Panc1 (cell line): ENCODE measurements around the gene CEP192. TPM values are rescaled to one million over a fixed set of nuclear protein-coding genes. Genes with fewer than 3 reads are reported as not detected.

Experiments
- ATAC-seq: fragments of 200-7000 bp; cut with Tn5 transposase; 2 replicates; pipeline ENCODE4 v1.9.1; 2020; ENCODE audit warnings: mild to moderate bottlenecking, moderate library complexity
- BruUV-seq: library from RNA; stranded (reverse); fragments of 400-500 nt; replicated peaks from 2 replicates; lab custom pipeline; 2021; lab: Mats Ljungman, UMichigan
- CTCF ChIA-PET: fragments of 300-600 bp; sonication (Branson Sonifier 250); formaldehyde crosslinking; loops from one replicate; lab custom pipeline; 2022; ENCODE audit warnings: antibody characterized with exemption; lab: Charles Lee
- POLR2A ChIA-PET: fragments of 300-600 bp; sonication (Branson Sonifier 250); formaldehyde crosslinking; loops from one replicate; lab custom pipeline; 2022; ENCODE audit warnings: antibody characterized with exemption; lab: Charles Lee
- DNase-seq: peaks from one replicate; pipeline ENCODE4 v3.0.0-alpha.2; 2010; ENCODE audit warnings: low read depth, low spot score
- H3K27ac ChIP-seq: 2 replicates; pipeline ENCODE4 v1.5.1; 2011; ENCODE audit warnings: mild to moderate bottlenecking, low read length, inconsistent platforms
- H3K27me3 ChIP-seq: fragments of 200-500 bp; sonication (Bioruptor generic); 2 replicates; pipeline ENCODE4 v1.6.0; 2014; ENCODE audit warnings: low read length, inconsistent platforms; ENCODE audit not compliant: control insufficient read depth, insufficient read depth
- H3K36me3 ChIP-seq: fragments of 200-500 bp; sonication (Bioruptor generic); 2 replicates; pipeline ENCODE4 v1.5.1; 2014; ENCODE audit warnings: inconsistent platforms, mild to moderate bottlenecking, low read length, moderate library complexity; ENCODE audit not compliant: control insufficient read depth, insufficient read depth
- H3K4me1 ChIP-seq: 2 replicates; pipeline ENCODE4 v1.5.1; 2011; ENCODE audit warnings: inconsistent platforms, mild to moderate bottlenecking, low read length, moderate library complexity; ENCODE audit not compliant: control insufficient read depth, insufficient read depth
- H3K4me3 ChIP-seq, 2 experiments: 2 replicates each; pipeline ENCODE4 v1.5.1; 2011 to 2012; ENCODE audit warnings: low read depth in 2 of 2, low read length in 2 of 2, mild to moderate bottlenecking in 2 of 2, inconsistent platforms in 1 of 2, moderate library complexity in 1 of 2
- H3K9me3 ChIP-seq: fragments of 200-500 bp; sonication (Bioruptor generic); 2 replicates; pipeline ENCODE4 v1.5.1; 2014; ENCODE audit warnings: low read depth, mild to moderate bottlenecking, inconsistent platforms, low read length, moderate library complexity; ENCODE audit not compliant: control insufficient read depth, insufficient read depth
- CTCF ChIP-seq: fragments of 450-650 bp; IDR thresholded peaks from 2 replicates; pipeline ENCODE4 v1.5.1; 2017; ENCODE audit warnings: mild to moderate bottlenecking
- POLR2AphosphoS5 ChIP-seq: IDR thresholded peaks from 2 replicates; pipeline ENCODE4 v1.6.1; 2012; ENCODE audit warnings: mild to moderate bottlenecking, low read depth, low read length, moderate library complexity
- REST ChIP-seq, 2 experiments: IDR thresholded peaks; 2 replicates each; pipeline ENCODE4 v1.6.1; 2011 to 2012; ENCODE audit warnings: low read depth in 2 of 2, control low read depth in 1 of 2, low read length in 1 of 2, mild to moderate bottlenecking in 1 of 2, moderate library complexity in 1 of 2; ENCODE audit not compliant: insufficient read depth in 1 of 2
- TCF7L2 ChIP-seq: IDR thresholded peaks from 2 replicates; pipeline ENCODE4 v1.6.1; 2011; ENCODE audit warnings: mild to moderate bottlenecking, low read depth, low read length, inconsistent platforms
- in situ Hi-C: cut with HindIII; loops from 2 replicates; pipeline ENCODE4 v1.10.0; 2016; ENCODE audit warnings: low sequenced_read_pairs, low pct_unique_long_range_greater_than_20kb
- intact Hi-C: fragments of 100-400 bp; cut with micrococcal nuclease; formaldehyde crosslinking; loops from one replicate; pipeline ENCODE4 v1.10.0; 2022; ENCODE audit not compliant: unreplicated experiment
- total RNA-seq: library from RNA; stranded (reverse); gene quantifications from one replicate; pipeline ENCODE4 v1.2.1, GENCODE V29; 2021; ENCODE audit not compliant: unreplicated experiment

CEP192 gene
- total RNA-seq, 1 experiment from 2014 or later, result 27.2 TPM

GRCh38 chr18:13173578-13174145 lies 182.5 kb downstream of the CEP192 start:
- Histone ChIP-seq H3K9me3 (no peaks in the 10 kb centered on the region), H3K4me1 (no peaks in the 10 kb centered on the region; the same call in 1 of the 2 replicates), H3K4me3 (no peak overlapping the region), H3K27ac (no peak overlapping the region), H3K27me3 (no peaks in the 10 kb centered on the region), H3K36me3 (no peaks in the 10 kb centered on the region)
- intact Hi-C loops, result no loop called here
- BruUV-seq, result no TSS peak
- DNase-seq (no peak), ATAC-seq (no peak)
- ChIA-PET POLR2A (interaction anchor here (0.6 kb wide), 1 partner anchor 245 kb away, joined by 3 read pairs; no protein-coding TSS in a partner anchor), CTCF (interaction anchor here (0.6 kb wide), 1 partner anchor 555 kb away, joined by 11 read pairs; no protein-coding TSS in a partner anchor)
- in situ Hi-C loops, result no loop called here
- TF ChIP-seq CTCF, result no peak
- TF ChIP-seq POLR2AphosphoS5, result no peak
- no peak for TF ChIP-seq REST (IDR thresholded peaks at IDR 0.05; ENCODE audit: insufficient read depth in 1 of 2, low read depth in 2 of 2, low read length in 1 of 2)
- no peak for TF ChIP-seq TCF7L2

Other genes with a start within 250 kb of the CEP192 start
- 34.8 TPM for gene PTPN2, start 107.1 kb upstream of the CEP192 start, total RNA-seq
- gene SEH1L, start 43.4 kb upstream of the CEP192 start, total RNA-seq, result 86.5 TPM
- 0.28 TPM for gene LDLRAD4, start 227.4 kb downstream of the CEP192 start, total RNA-seq